A673 (cell line): ENCODE data around the gene MYL2.

Experiments
- CTCF ChIP-seq: fragments of 300-800, 200-600 bp; sonication (generic); conservative IDR thresholded peaks from 2 replicates; pipeline ENCODE4 v1.5.1; 2017; ENCODE audit warnings: low read depth, mild to moderate bottlenecking, antibody characterized with exemption, low read length, moderate library complexity, mixed read lengths
- EZH2 ChIP-seq: fragments of 200-600 bp; sonication (generic); IDR thresholded peaks from 2 replicates; pipeline ENCODE4 v1.6.1; 2017; ENCODE audit warnings: borderline replicate concordance, low read depth, mild to moderate bottlenecking, mixed read lengths, antibody characterized with exemption, low read length; ENCODE audit not compliant: poor library complexity, severe bottlenecking

- TF ChIP-seq CTCF (no peak), EZH2 (no peak)
Observed at GRCh38 chr12:110896559-110896958, 23.8 kb downstream of the MYL2 start.
